ENCODE results near the gene SPSB3. TPM values are rescaled to one million over a fixed set of nuclear protein-coding genes. Genes with fewer than 3 reads are reported as not detected.

SPSB3 gene
- total and polyA plus RNA-seq, 2 of the 13 experiments (the other 11 are each of a cell fraction or from before 2014, with no cell fraction given): 13.2 to 21.9 TPM

DNA sequence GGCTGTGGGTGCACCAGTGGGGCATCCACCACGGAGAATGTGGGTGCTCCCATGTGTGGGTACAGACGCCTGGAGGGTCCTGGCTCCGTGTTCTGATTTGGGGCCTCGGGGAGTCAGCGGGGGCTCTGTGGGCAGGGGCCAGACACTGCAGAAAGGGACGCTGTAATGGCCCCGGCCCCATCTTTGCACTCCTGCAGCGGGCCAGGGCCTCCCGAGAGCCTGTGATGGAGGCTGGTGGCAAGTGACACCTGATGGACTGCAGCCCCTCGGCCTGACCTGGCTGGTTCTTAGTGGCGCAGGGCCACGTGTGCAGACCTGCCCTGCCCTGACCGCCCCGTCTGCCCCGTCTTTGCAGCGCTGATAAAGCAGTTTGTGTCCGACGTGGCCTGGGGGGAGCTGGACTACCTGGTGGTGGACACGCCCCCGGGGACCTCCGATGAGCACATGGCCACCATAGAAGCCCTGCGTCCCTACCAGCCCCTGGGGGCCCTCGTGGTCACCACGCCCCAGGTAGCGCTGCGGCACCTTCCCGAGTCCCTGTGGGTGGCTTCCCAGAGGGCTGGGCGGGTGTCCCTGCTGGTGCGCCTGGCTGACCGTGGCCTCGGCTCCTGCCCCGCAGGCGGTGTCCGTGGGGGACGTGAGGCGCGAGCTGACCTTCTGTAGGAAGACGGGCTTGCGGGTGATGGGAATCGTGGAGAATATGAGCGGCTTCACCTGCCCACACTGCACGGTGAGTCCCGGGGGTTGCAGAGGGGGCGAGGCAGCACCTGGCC lies 5.1 kb upstream of the SPSB3 start:
- ChIA-PET CTCF (ENCODE audit: low intra/inter-chr PET ratio, low total read pairs) (no interaction called here), POLR2A (no interaction called here)
- in situ Hi-C loops (cut with HindIII; ENCODE audit: extremely low pct_ligation_motif_present, low pct_unique_long_range_greater_than_20kb) (no loop called here), intact Hi-C loops (cut with micrococcal nuclease; ENCODE audit: unreplicated experiment) (no loop called here)
- Histone ChIP-seq H3K4me3 (replicated peaks in 1 of 3; ENCODE audit: insufficient read depth in 1 of 3, low read depth in 2 of 3, low read length in 3 of 3) (no peak overlapping the region), H3K9me3 (ENCODE audit: low read length) (no peaks in the 10 kb centered on the region), H3K4me1 (ENCODE audit: insufficient read depth, low read length) (peaks cover 10% of the 10 kb centered on the region), H2AFZ (ENCODE audit: low read length) (no peak overlapping the region), H3K36me3 (replicated peaks in 1 of 2; ENCODE audit: control insufficient read depth in 1 of 2, insufficient read depth in 2 of 2, low read length in 2 of 2) (peaks cover 4 to 7% of the 10 kb centered on the region in 2 experiments; a peak in 3 of 5 replicates), H3K9ac (ENCODE audit: insufficient read depth, low read depth, low read length) (no peak overlapping the region), H3K27me3 (ENCODE audit: control insufficient read depth in 1 of 2, insufficient read depth in 2 of 2, low read length in 2 of 2) (peaks cover 0 to 2% of the 10 kb centered on the region in 2 experiments; a peak in 1 of 5 replicates), H3K79me2 (ENCODE audit: insufficient read depth, low read length) (peaks cover 26% of the 10 kb centered on the region), H3K27ac (ENCODE audit: extremely low read length, insufficient read depth, low read length) (no peak overlapping the region), H3K4me2 (ENCODE audit: low read depth, low read length) (no peak overlapping the region), H4K20me1 (ENCODE audit: insufficient read depth, low read length) (peaks cover 4% of the 10 kb centered on the region; the same call in 1 of the 2 replicates)
- TF ChIP-seq GABPB1 (CRISPR knock-in tag; IDR thresholded peaks at IDR 0.05): no peak
- peak; percentile 60 for TF ChIP-seq AGO2 (optimal IDR thresholded peaks at IDR 0.05; ENCODE audit: low read depth, low read length)
- peak; percentile 43; the same call in 1 of the 2 replicates for TF ChIP-seq RBFOX2 (IDR thresholded peaks at IDR 0.05; ENCODE audit: low read depth, low read length)
- FAIRE-seq (no peak), ATAC-seq (no peak), DNase-seq (ENCODE audit: low spot score) (no peak)
- BruUV-seq (replicated peaks): no TSS peak
- 98% methylated on average over 33 of the region's 44 CpGs for WGBS (ENCODE audit: low lambda C conversion rate)

GRCh38 chr16:1787056-1787321 lies 4.6 kb upstream of the SPSB3 start:
- peaks cover 10% of the 10 kb centered on the region for H3K4me1 ChIP-seq (ENCODE audit: insufficient read depth, low read length)

More at GRCh38 chr16:1787056-1787321, 4.6 kb upstream of the SPSB3 start:
- DNase-seq (ENCODE audit: low spot score): no peak
- ATAC-seq: no peak
- TF ChIP-seq TCF7 (IDR thresholded peaks at IDR 0.05; ENCODE audit: low read depth): no peak
- no peak for TF ChIP-seq MAFF (IDR thresholded peaks at IDR 0.05; ENCODE audit: low read depth, low read length)
- no peak for TF ChIP-seq RFXAP (CRISPR knock-in tag; IDR thresholded peaks at IDR 0.05; ENCODE audit: borderline replicate concordance)
- TF ChIP-seq ZFP82 (CRISPR knock-in tag; IDR thresholded peaks at IDR 0.05; ENCODE audit: borderline replicate concordance): no peak
- TF ChIP-seq ZNF296 (CRISPR knock-in tag; conservative IDR thresholded peaks at IDR 0.05): no peak
- H3K27ac ChIP-seq (ENCODE audit: extremely low read length, insufficient read depth, low read length): no peak overlapping the region
- H4K20me1 ChIP-seq (ENCODE audit: insufficient read depth, low read length): peaks cover 4% of the 10 kb centered on the region; the same call in 1 of the 2 replicates
- intact Hi-C loops (cut with micrococcal nuclease; ENCODE audit: unreplicated experiment): no loop called here
- ChIA-PET CTCF (ENCODE audit: low intra/inter-chr PET ratio, low total read pairs) (no interaction called here), POLR2A (no interaction called here)
- H3K27me3 ChIP-seq (ENCODE audit: control insufficient read depth in 1 of 2, insufficient read depth in 2 of 2, low read length in 2 of 2): peaks cover 0 to 2% of the 10 kb centered on the region in 2 experiments; a peak in 1 of 5 replicates
- in situ Hi-C loops (cut with HindIII; ENCODE audit: extremely low pct_ligation_motif_present, low pct_unique_long_range_greater_than_20kb): no loop called here
- whole genome bisulfite sequencing (ENCODE audit: low lambda C conversion rate): 92% methylated on average over 2 of the region's 6 CpGs
- no TSS peak for BruUV-seq (replicated peaks)
- peaks cover 26% of the 10 kb centered on the region for H3K79me2 ChIP-seq (ENCODE audit: insufficient read depth, low read length)
- no peak overlapping the region for H3K9ac ChIP-seq (ENCODE audit: insufficient read depth, low read depth, low read length)
- H3K4me3 ChIP-seq (replicated peaks in 1 of 3; ENCODE audit: insufficient read depth in 1 of 3, low read depth in 2 of 3, low read length in 3 of 3): no peak overlapping the region
- no peaks in the 10 kb centered on the region for H3K9me3 ChIP-seq (ENCODE audit: low read length)
- no peak overlapping the region for H2AFZ ChIP-seq (ENCODE audit: low read length)
- no peak for FAIRE-seq
- peaks cover 4 to 7% of the 10 kb centered on the region in 2 experiments; a peak in 3 of 5 replicates for H3K36me3 ChIP-seq (replicated peaks in 1 of 2; ENCODE audit: control insufficient read depth in 1 of 2, insufficient read depth in 2 of 2, low read length in 2 of 2)
- H3K4me2 ChIP-seq (ENCODE audit: low read depth, low read length): no peak overlapping the region

Measured in HepG2 (cell line).